B cell (primary cell): ENCODE data around the gene EPHA5. TPM values are rescaled to one million over a fixed set of nuclear protein-coding genes. Genes with fewer than 3 reads are reported as not detected.

Source experiments
- ATAC-seq: fragments of 200-7000 bp; cut with Tn5 transposase; one replicate; pipeline ENCODE4 v1.10.0; 2021; ENCODE audit warnings: low read depth, mild to moderate bottlenecking, moderate number of reproducible peaks, moderate library complexity
- CTCF ChIA-PET: fragments of 350-600 bp; sonication (Branson Sonifier 250); formaldehyde crosslinking; loops from one replicate; lab custom pipeline; 2021; ENCODE audit warnings: antibody characterized with exemption, inconsistent platforms; lab: Charles Lee
- POLR2A ChIA-PET: fragments of 350-600 bp; sonication (Branson Sonifier 250); formaldehyde crosslinking; loops from one replicate; lab custom pipeline; 2021; ENCODE audit warnings: antibody characterized with exemption; lab: Charles Lee
- DNase-seq: peaks from one replicate; pipeline ENCODE4 v3.0.0; 2013
- H2AFZ ChIP-seq: 2 replicates; pipeline ENCODE4 v1.6.1; 2012; ENCODE audit warnings: mild to moderate bottlenecking, low read depth, low read length; ENCODE audit not compliant: insufficient read depth, poor library complexity, severe bottlenecking
- H3K27ac ChIP-seq, 2 donors: 1 replicate in 1 of 2; 2 replicates in 1 of 2; pipeline ENCODE4 v1.5.1; 2012 to 2013; ENCODE audit warnings: low read length in 2 of 2, mild to moderate bottlenecking in 2 of 2, moderate library complexity in 1 of 2
- H3K27me3 ChIP-seq, 4 experiments: fragments of 200-600 bp in 1 of 4; sonication (generic) in 1 of 4; replicated peaks in 1 of 4; 1 replicate in 2 of 4; 2 replicates in 2 of 4; pipeline versions ENCODE4 v1.6.1 to v1.7.0; 2013 to 2016; ENCODE audit warnings: low read length in 3 of 4, mild to moderate bottlenecking in 2 of 4, mixed read lengths in 1 of 4, moderate library complexity in 1 of 4; ENCODE audit not compliant: insufficient read depth in 4 of 4, control insufficient read depth in 3 of 4; ENCODE audit errors: control extremely low read depth in 1 of 4
- H3K36me3 ChIP-seq, 2 experiments: replicated peaks in 1 of 2; 1 replicate in 1 of 2; 2 replicates in 1 of 2; pipeline versions ENCODE4 v1.6.1 to v1.7.1; 2013; ENCODE audit warnings: low read length in 1 of 2; ENCODE audit not compliant: insufficient read depth in 2 of 2, control insufficient read depth in 1 of 2; ENCODE audit errors: control extremely low read depth in 1 of 2, extremely low read depth in 1 of 2
- H3K4me1 ChIP-seq, 2 donors: fragments of 200-600 bp in 1 of 2; sonication (generic) in 1 of 2; 1 replicate in 1 of 2; 2 replicates in 1 of 2; pipeline versions ENCODE4 v1.5.1 to v1.6.1; 2013 to 2017; ENCODE audit warnings: low read length in 2 of 2; ENCODE audit not compliant: control insufficient read depth in 2 of 2, insufficient read depth in 2 of 2
- H3K4me2 ChIP-seq: replicated peaks from 2 replicates; pipeline ENCODE3; 2012; ENCODE audit warnings: mild to moderate bottlenecking, low read depth, low read length; ENCODE audit not compliant: poor library complexity, severe bottlenecking
- H3K4me3 ChIP-seq, 5 experiments: fragments of 200-600 bp in 1 of 5; sonication (generic) in 1 of 5; 1 replicate in 3 of 5; 2 replicates in 2 of 5; pipeline versions ENCODE4 v1.5.1 to v1.7.0; 2011 to 2016; ENCODE audit warnings: low read length in 4 of 5, mild to moderate bottlenecking in 4 of 5, low read depth in 2 of 5, control low read depth in 1 of 5, moderate library complexity in 1 of 5; ENCODE audit not compliant: insufficient read depth in 1 of 5; ENCODE audit errors: control extremely low read depth in 1 of 5, extremely low read depth in 1 of 5
- H3K79me2 ChIP-seq: fragments of 200-600 bp; sonication (generic); one replicate; pipeline ENCODE4 v1.6.0; 2016; ENCODE audit warnings: low read length; ENCODE audit not compliant: control insufficient read depth, insufficient read depth
- H3K9ac ChIP-seq: fragments of 200-600 bp; sonication (generic); 2 replicates; pipeline ENCODE4 v1.6.1; 2017; ENCODE audit warnings: mild to moderate bottlenecking, low read length, moderate library complexity
- H3K9me3 ChIP-seq, 3 donors: one replicate each; pipeline versions ENCODE4 v1.6.1 to v1.7.1; 2013; ENCODE audit warnings: low read length in 2 of 3; ENCODE audit not compliant: control insufficient read depth in 2 of 3, insufficient read depth in 1 of 3; ENCODE audit errors: control extremely low read depth in 1 of 3
- H4K20me1 ChIP-seq: 2 replicates; pipeline ENCODE4 v1.6.0; 2012; ENCODE audit warnings: mild to moderate bottlenecking, low read length; ENCODE audit not compliant: insufficient read depth, control insufficient read depth, poor library complexity, severe bottlenecking
- H3K27ac Mint-ChIP-seq: one replicate; pipeline ENCODE4 v1.8.0; 2021; ENCODE audit warnings: mixed read lengths
- H3K27me3 Mint-ChIP-seq: one replicate; pipeline ENCODE4 v1.8.0; 2021; ENCODE audit warnings: mixed read lengths
- H3K4me1 Mint-ChIP-seq: one replicate; pipeline ENCODE4 v1.8.0; 2021; ENCODE audit warnings: mixed read lengths
- H3K4me3 Mint-ChIP-seq: one replicate; pipeline ENCODE4 v1.8.0; 2021; ENCODE audit warnings: mixed read lengths
- H3K9me3 Mint-ChIP-seq: one replicate; pipeline ENCODE4 v1.8.0; 2022; ENCODE audit warnings: mixed read lengths; ENCODE audit not compliant: insufficient read depth
- CTCF ChIP-seq: fragments of 200-600 bp; IDR thresholded peaks from one replicate; pipeline ENCODE4 v1.8.0; 2022; ENCODE audit warnings: antibody characterized with exemption, mild to moderate bottlenecking
- EZH2 ChIP-seq: IDR thresholded peaks from 2 replicates; pipeline ENCODE4 v1.6.1; 2012; ENCODE audit warnings: borderline replicate concordance, low read depth, mild to moderate bottlenecking, moderate library complexity, low read length; ENCODE audit not compliant: insufficient read depth, poor library complexity, severe bottlenecking
- intact Hi-C: fragments of 100-400 bp; cut with micrococcal nuclease; formaldehyde crosslinking; loops from one replicate; pipeline ENCODE4 v1.10.0; 2022
- polyA plus RNA-seq: library from polyadenylated mRNA; depleted of rRNA; stranded (reverse); fragments of >200 nt; gene quantifications from 2 replicates; pipeline ENCODE4 v1.2.3, GENCODE V29; 2012
- total RNA-seq, 2 donors: library from RNA; stranded (reverse); fragments of 120-200 nt in 1 of 2; gene quantifications; 1 replicate in 1 of 2; 2 replicates in 1 of 2; pipeline versions ENCODE4 v1.2.3 to v1.2.4, GENCODE V29; 2013 to 2022

Gene EPHA5
- total and polyA plus RNA-seq, 2 donors (not counting 1 experiment from before 2014, with no cell fraction given): not detected

GRCh38 chr4:65341557-65341956, 328.7 kb downstream of the EPHA5 start:
- CTCF ChIA-PET: no interaction called here

More at GRCh38 chr4:65341557-65341956, 328.7 kb downstream of the EPHA5 start:
- H3K36me3 ChIP-seq: no peaks in the 10 kb centered on the region
- no peaks in the 10 kb centered on the region for H3K4me1 ChIP-seq
- H3K79me2 ChIP-seq: no peaks in the 10 kb centered on the region
- H2AFZ ChIP-seq: no peak overlapping the region
- Mint-ChIP-seq H3K27me3 (no peaks in the 10 kb centered on the region), H3K4me3 (no peak overlapping the region), H3K27ac (no peak overlapping the region), H3K9me3 (no peaks in the 10 kb centered on the region), H3K4me1 (no peaks in the 10 kb centered on the region)
- no peak overlapping the region for H3K4me2 ChIP-seq
- H3K9ac ChIP-seq: no peak overlapping the region
- H3K9me3 ChIP-seq: no peaks in the 10 kb centered on the region
- no peak for ATAC-seq
- H3K27me3 ChIP-seq: no peaks in the 10 kb centered on the region
- H3K4me3 ChIP-seq: no peak overlapping the region
- intact Hi-C loops: no loop called here
- no peak for DNase-seq
- POLR2A ChIA-PET: no interaction called here
- H4K20me1 ChIP-seq: no peaks in the 10 kb centered on the region
- TF ChIP-seq CTCF (no peak), EZH2 (no peak)
- H3K27ac ChIP-seq: no peak overlapping the region
